IPS-18c (cell line): ENCODE measurements around the gene NMNAT3.

Source experiments
- H3K4me3 ChIP-seq: 2 replicates; pipeline ENCODE4 v1.7.0; 2013; ENCODE audit warnings: low read depth, mild to moderate bottlenecking, low read length, moderate library complexity; ENCODE audit not compliant: insufficient read depth
- H3K9me3 ChIP-seq: one replicate; pipeline ENCODE4 v1.6.1; 2013; ENCODE audit warnings: mild to moderate bottlenecking, low read length, moderate library complexity; ENCODE audit not compliant: control insufficient read depth, insufficient read depth

The NMNAT3 gene

GRCh38 chr3:139654637-139655365, 23.0 kb downstream of the NMNAT3 start:
- Histone ChIP-seq H3K4me3 (no peak overlapping the region), H3K9me3 (no peaks in the 10 kb centered on the region)

GRCh38 chr3:139653582-139653981, 24.2 kb downstream of the NMNAT3 start:
- H3K9me3 ChIP-seq: no peaks in the 10 kb centered on the region
- no peak overlapping the region for H3K4me3 ChIP-seq

- Histone ChIP-seq H3K9me3 (no peaks in the 10 kb centered on the region), H3K4me3 (no peak overlapping the region)
Observed at GRCh38 chr3:139652561-139652960, 25.2 kb downstream of the NMNAT3 start.

GRCh38 chr3:139647866-139648435, 29.8 kb downstream of the NMNAT3 start:
- no peak overlapping the region for H3K4me3 ChIP-seq
- no peaks in the 10 kb centered on the region for H3K9me3 ChIP-seq

- Histone ChIP-seq H3K4me3 (no peak overlapping the region), H3K9me3 (peaks cover 2% of the 10 kb centered on the region)
Observed at GRCh38 chr3:139646512-139646911, 31.3 kb downstream of the NMNAT3 start.

GRCh38 chr3:139642996-139643395, 34.8 kb downstream of the NMNAT3 start:
- Histone ChIP-seq H3K9me3 (peaks cover 2% of the 10 kb centered on the region), H3K4me3 (no peak overlapping the region)

GRCh38 chr3:139640456-139640855, 37.3 kb downstream of the NMNAT3 start:
- Histone ChIP-seq H3K4me3 (no peak overlapping the region), H3K9me3 (peaks cover 4% of the 10 kb centered on the region)

GRCh38 chr3:139639662-139640061, 38.1 kb downstream of the NMNAT3 start:
- Histone ChIP-seq H3K9me3 (peaks cover 4% of the 10 kb centered on the region), H3K4me3 (no peak overlapping the region)

- H3K4me3 ChIP-seq: no peak overlapping the region
- H3K9me3 ChIP-seq: peaks cover 4% of the 10 kb centered on the region
Observed at GRCh38 chr3:139638518-139638917, 39.3 kb downstream of the NMNAT3 start.

GRCh38 chr3:139636511-139636910, 41.3 kb downstream of the NMNAT3 start:
- H3K4me3 ChIP-seq: no peak overlapping the region
- H3K9me3 ChIP-seq: peaks cover 2% of the 10 kb centered on the region

GRCh38 chr3:139634111-139634635, 43.6 kb downstream of the NMNAT3 start:
- Histone ChIP-seq H3K4me3 (no peak overlapping the region), H3K9me3 (peaks cover 2% of the 10 kb centered on the region)

GRCh38 chr3:139633511-139633910, 44.3 kb downstream of the NMNAT3 start:
- H3K9me3 ChIP-seq: peaks cover 2% of the 10 kb centered on the region
- H3K4me3 ChIP-seq: no peak overlapping the region

- Histone ChIP-seq H3K9me3 (no peaks in the 10 kb centered on the region), H3K4me3 (no peak overlapping the region)
Observed at GRCh38 chr3:139630542-139630941, 47.2 kb downstream of the NMNAT3 start.

GRCh38 chr3:139629033-139629432, 48.7 kb downstream of the NMNAT3 start:
- Histone ChIP-seq H3K4me3 (no peak overlapping the region), H3K9me3 (no peaks in the 10 kb centered on the region)

- Histone ChIP-seq H3K9me3 (no peaks in the 10 kb centered on the region), H3K4me3 (no peak overlapping the region)
Observed at GRCh38 chr3:139627759-139628158, 50.0 kb downstream of the NMNAT3 start.

GRCh38 chr3:139620438-139620837, 57.3 kb downstream of the NMNAT3 start:
- no peaks in the 10 kb centered on the region for H3K9me3 ChIP-seq
- H3K4me3 ChIP-seq: no peak overlapping the region

GRCh38 chr3:139619484-139619883, 58.3 kb downstream of the NMNAT3 start:
- no peak overlapping the region for H3K4me3 ChIP-seq
- H3K9me3 ChIP-seq: no peaks in the 10 kb centered on the region

- H3K9me3 ChIP-seq: no peaks in the 10 kb centered on the region
- no peak overlapping the region for H3K4me3 ChIP-seq
Observed at GRCh38 chr3:139617672-139618268, 60.0 kb downstream of the NMNAT3 start.
